Measurements from ENCODE around the gene UPK3B.
"Not testable (repeated sequence)": the region's sequence is repeated elsewhere in the genome, so short reads cannot be mapped to it uniquely, and the experiment has no call there.

UPK3B gene

GRCh38 chr7:76514926-76515771 lies 4.8 kb downstream of the UPK3B start:
- no peak for DNase-seq

GRCh38 chr7:76515999-76516443 lies 5.7 kb downstream of the UPK3B start:
- DNase-seq: peak in 1 of 2 donors; percentile 30

DNA sequence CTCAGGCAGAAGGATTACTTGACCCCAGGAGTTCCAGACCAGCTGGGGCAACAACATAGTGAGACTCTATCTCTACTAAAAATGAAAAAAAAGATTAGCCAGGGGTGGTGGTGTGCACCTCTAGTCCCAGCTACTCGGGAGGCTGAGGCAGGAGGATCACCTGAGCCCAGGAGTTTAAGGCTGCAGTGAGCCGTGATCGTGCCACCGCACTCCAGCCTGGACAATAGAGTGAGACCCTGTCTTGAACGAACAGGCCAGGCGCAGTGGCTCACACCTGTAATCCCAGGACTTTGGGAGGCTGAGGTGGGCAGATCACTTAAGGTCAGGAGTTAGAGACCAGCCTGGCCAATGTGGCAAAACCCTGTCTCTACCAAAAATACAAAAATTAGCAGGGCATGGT lies 6.6 kb downstream of the UPK3B start:
- DNase-seq: not testable (repeated sequence)

GRCh38 chr7:76526183-76526582 lies 15.8 kb downstream of the UPK3B start:
- DNase-seq: not testable (repeated sequence)

- DNase-seq: not testable (repeated sequence)
These were observed 21.3 kb downstream of the UPK3B start for GRCh38 chr7:76531643-76532042.

DNA sequence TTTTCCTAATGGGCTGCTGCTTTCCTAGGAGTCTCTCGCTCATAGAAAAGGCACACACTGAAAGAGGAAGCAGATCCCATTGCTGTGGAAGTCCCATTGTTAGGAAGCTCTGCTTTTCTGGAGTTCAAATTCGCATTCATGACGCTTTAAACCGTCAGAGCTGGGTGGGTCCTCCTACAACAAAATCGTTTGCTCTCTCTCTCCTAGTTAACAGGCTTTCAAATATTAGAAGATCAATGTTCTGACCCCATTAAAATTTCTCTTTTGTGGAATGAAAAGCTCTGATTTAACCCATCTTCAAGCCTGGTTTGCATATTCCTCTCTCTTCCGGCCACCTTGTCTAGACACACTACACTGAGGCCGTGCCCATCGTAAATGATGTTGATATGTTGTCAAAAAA lies 32.8 kb downstream of the UPK3B start, which contains the start of gene SPDYE16:
Gene SPDYE16, minus strand, starts transcription at position 101 of the 400 bp plus-strand sequence. CDS start 1,838 bp downstream, outside the sequence.
- not testable (repeated sequence) for DNase-seq

- DNase-seq: peak; percentile 90 to 91
These were observed 38.9 kb downstream of the UPK3B start for GRCh38 chr7:76549025-76549854.

DNA sequence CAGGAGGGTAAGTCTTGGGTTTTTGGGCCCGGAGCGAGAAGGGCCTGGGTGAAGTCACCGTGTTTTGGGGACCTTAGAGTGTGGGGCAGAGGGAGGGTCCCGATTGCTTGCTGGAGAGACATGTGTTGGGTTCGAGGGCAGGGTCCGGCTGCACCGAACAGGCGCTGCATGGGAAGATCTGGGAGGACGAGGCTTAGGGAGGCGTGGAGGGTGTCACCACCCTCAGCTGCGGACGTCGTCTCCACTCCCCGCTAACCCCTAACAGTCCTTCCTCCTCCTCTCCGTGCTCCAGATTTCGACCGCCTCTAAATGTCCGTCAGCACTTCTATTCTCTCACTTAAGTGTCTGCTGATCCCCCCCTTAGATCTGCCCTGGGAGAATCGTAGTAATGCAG lies 39.5 kb downstream of the UPK3B start:
- DNase-seq: not testable (repeated sequence)

- not testable (repeated sequence) for DNase-seq
These were observed 41.6 kb downstream of the UPK3B start for GRCh38 chr7:76551992-76552391.

DNA sequence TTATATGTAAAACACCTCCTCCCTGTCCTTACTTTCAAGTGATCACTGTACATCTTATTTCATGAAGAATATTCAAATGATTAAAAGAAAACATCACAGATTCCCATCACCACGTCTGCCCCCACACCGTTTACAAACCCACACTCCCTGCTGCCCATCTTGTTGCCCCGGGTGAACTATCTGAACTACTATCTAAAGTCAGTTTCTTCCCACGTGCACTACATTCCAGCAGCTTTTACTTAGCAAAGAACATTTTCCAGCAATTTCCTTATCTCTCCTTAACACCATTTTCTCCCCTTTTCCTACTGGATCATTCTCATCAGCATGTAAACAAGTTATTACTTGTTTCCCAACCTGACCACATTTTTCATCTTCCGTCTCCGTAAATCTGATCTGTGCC lies 49.3 kb downstream of the UPK3B start:
- not testable (repeated sequence) for DNase-seq

- DNase-seq: not testable (repeated sequence)
These were observed 49.8 kb downstream of the UPK3B start for GRCh38 chr7:76560157-76560556.

- not testable (repeated sequence) for DNase-seq
These were observed 51.0 kb downstream of the UPK3B start for GRCh38 chr7:76561342-76561741.

DNA sequence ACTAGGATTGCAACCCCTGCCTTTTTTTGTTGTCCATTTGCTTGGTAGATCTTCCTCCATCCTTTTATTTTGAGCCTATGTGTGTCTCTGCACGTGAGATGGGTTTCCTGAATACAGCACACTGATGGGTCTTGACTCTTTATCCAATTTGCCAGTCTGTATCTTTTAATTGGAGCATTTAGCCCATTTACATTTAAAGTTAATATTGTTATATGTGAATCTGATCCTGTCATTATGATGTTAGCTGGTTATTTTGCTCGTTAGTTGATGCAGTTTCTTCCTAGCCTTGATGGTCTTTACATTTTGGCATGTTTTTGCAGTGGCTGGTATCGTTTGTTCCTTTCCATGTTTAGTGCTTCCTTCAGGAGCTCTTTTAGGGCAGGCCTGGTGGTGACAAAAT lies 54.6 kb downstream of the UPK3B start:
- not testable (repeated sequence) for DNase-seq

All from CD4-positive, alpha-beta T cell treated with Interleukin-4 for 1 hour (primary cell).